CD4-positive, alpha-beta T cell treated with Interleukin-21 for 1 hour (primary cell): ENCODE measurements around the gene FABP3.
"Not testable (repeated sequence)": the region's sequence is repeated elsewhere in the genome, so short reads cannot be mapped to it uniquely, and the experiment has no call there.

Source experiments
- DNase-seq: peaks from one replicate; pipeline ENCODE4 v3.0.0-alpha.2; 2020

Gene FABP3

GRCh38 chr1:31397360-31398095, 24.7 kb upstream of the FABP3 start:
- DNase-seq: no peak

DNA sequence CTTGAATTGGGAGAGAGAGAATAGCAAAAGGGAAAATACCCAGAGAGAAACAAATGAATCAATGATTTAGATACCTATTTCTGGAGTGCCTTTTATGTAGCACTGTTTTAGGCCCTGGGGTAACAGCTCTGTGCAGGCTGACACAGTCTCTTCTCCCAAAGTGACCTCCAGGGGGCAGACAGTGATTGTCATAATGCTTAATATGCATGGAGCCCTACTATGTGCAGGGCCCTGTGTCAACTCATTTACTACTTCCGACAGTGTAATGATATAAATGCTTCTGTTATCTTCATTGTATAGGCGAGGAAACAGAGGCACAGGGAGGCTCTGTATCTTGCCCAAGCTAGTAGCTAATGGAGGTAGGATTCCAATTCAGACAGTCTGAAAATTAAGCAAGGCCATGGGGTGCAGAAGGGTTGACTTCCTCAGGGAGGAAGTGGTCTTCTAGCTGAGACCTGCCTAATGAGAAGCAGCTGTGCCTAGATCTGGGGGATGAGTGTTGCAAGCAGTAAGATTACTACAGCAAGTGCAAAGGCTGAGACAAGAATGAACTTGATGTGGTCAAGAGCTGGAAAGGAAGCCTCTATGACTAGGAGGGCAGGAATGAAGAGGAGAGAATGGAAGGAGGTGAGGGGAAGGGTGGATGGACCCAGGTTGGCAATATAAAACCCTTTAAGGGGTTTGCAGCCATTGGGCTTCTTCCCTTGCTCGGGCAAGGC, 23.9 kb upstream of the FABP3 start:
- no peak for DNase-seq

DNA sequence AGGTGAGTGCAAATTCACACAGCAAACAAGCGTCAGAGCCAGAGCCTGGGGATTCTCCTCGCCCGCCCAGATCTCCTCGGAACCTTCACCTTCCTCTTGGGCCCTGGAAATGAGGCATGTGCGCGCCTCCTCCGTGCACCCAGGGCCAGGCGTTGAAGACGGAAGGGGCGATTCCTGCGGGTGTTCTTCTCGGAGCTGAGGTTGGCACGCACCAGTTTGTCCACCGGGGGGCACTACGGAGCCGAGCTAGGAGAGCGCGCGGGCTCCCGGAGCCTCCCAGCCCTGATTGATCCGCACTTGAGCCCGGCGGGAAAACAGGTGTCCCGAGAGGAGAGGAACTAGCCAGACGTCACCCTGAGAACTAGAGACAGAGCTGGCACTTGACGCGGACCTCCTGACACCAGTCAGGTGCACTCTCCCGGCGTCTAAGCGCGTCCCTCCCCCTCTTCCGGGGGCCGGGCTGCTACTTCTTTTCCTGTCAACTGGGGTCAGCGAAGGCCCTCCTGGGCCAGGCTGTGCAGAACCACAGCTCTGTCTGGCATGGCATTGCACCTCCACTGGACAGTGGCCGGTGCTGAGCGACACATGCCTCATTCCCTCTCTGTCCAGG, 21.8 kb upstream of the FABP3 start:
- peak; percentile 70 for DNase-seq

DNA sequence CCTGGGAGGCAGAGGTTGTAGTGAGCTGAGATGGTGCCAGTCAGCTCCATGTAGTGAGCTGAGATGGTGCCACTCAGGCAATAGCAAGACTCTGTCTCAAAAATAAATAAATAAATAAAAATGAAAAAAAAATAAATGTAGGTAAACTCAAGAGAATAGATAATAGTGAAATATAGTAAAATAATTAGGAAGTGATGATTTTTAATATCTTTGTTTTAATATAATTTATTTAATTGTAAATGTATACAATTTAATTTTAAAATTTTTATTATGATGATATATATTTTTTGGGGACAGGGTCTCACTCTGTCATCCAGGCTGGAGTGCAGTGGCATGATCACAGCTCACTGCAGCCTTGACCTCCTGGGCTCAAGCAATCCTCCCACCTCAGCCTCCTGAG, 20.6 kb upstream of the FABP3 start:
- no peak for DNase-seq

GRCh38 chr1:31390071-31390470, 17.2 kb upstream of the FABP3 start:
- DNase-seq: no peak

GRCh38 chr1:31389616-31390015, 16.7 kb upstream of the FABP3 start:
- no peak for DNase-seq

DNA sequence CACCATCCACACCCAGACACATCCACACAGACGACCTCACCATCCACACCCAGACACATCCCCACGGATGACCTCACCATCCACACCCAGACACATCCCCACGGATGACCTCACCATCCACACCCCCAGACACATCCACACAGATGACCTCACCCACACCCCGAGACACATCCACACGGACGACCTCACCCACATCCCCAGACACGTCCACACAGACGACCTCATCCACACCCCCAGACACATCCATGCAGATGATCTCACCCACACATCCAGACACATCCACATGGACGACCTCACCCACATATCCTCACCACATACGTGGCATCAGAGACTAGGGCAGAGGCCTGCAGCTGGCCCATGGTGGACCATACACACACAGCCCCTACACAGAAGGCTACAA, 14.7 kb upstream of the FABP3 start:
- no peak for DNase-seq

GRCh38 chr1:31386576-31387243, 13.8 kb upstream of the FABP3 start:
- not testable (repeated sequence) for DNase-seq

DNA sequence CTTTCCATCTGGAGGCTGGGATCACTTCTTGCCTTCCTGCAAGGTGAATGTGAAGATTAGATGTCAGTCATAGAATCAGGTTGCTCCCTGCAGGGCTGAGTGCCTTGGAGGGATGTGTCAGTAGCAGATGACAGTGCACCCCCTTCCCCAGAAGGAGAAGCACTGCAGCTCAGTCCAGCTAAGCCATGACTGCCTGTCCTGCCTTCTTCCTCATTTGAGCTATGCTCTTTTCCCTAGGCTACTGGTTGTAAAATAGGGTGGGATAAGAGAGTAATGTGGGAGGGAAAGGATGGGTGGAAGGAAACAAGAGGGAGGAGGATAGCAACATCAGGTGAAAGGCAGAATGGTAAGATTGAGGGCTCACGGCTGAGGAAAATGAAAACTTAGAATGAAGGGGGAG, 11.1 kb upstream of the FABP3 start:
- no peak for DNase-seq

- no peak for DNase-seq
These were observed 9.6 kb upstream of the FABP3 start for GRCh38 chr1:31382379-31382989.

GRCh38 chr1:31381394-31382294, 8.8 kb upstream of the FABP3 start:
- DNase-seq: no peak

DNA sequence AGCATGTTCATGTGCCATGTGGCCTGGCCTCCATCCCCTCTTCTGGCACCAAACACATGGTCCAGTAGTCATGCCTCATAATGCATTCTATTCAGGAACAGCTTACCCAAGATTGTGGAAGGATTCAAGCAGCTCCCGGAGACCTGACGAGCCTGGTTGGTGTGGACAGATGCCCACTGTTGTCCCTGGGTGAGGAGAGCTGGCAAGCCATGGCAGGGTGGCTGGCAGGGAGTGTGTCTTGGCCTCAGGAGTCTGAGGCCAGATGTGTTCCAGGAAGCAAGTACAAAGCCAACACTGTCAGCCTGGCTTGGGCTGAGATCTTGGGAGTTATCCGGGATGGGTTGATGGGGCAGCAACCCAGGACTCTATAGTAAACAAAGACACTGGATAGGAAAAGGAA, 7.3 kb upstream of the FABP3 start:
- no peak for DNase-seq

DNA sequence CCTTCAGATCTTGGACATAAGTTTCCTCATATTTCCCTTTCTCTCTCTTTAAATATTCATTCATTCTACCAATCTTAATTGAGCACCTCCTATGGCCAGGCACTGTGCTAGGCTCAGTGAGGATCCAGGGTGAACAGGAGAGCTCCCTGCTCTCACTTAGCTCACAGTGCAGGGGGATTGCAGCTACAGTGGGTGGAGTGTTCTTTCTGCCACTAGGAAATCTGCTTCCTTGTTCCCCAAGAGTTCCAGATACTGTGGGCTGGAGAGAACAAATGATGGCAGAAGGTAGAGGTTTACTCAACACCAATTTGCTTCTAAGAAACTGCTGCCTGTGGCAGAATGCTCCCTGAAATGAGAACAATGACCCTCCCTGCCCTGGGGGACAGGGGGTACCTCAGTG, 5.1 kb upstream of the FABP3 start:
- DNase-seq: no peak

DNA sequence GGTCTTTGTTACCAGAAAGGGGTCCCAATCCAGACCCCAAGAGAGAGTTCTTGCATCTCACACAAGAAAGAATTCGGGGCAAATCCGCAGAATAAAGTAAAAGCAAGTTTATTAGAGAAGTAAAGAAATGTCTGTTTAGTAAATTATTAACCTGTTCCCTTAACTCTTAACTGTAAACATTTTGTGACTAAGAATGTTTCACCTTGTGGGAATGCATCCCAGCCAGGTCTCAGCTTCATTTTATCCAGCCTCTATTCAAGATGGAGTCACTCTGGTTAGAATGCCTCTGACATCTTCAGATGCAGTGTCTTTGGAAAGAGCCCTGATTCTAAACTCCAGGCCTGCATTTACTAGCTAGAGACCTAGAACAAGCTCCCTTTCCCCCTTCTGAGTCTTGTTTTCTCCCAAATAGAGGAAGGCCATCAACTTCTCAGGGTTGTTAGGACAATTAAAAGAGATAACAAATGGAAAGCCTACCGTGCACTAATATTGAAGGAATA, 4.5 kb upstream of the FABP3 start:
- no peak for DNase-seq

DNA sequence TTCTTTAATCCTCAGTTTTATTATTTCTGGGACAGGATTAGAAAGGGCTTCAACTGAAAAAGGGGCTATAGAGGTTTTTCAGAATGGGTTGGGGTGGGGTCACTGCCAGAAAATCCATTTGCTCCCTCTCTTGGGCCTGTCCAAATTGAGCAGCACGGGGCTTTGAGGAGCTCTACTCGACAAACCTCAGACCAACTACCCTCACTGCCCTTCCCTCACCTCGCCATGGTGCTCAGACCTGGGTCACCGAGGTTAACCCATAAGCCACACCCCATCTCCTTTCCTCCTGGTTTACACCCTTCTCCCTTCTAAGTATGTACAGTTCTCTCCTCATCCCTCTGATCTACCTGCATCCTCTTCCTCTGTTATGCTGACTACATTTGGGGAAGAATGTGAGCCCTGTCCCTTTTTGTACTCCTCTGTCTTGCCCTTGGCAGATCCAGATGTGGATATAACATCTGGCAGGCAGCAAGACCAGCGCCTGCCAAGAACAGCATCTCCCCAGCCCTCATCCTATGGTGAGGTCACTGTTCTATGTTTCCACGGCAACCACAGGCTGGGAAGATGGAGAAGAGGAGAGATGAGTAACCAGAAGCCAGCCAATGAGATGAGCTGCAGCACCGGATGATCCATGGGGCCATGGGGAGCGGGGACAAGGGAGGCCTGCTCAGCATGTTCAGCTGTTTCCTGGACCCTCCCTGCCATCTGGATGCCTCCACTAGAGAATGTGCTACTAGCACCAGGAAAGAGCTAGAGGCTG, 3.7 kb upstream of the FABP3 start:
- DNase-seq: no peak

DNA sequence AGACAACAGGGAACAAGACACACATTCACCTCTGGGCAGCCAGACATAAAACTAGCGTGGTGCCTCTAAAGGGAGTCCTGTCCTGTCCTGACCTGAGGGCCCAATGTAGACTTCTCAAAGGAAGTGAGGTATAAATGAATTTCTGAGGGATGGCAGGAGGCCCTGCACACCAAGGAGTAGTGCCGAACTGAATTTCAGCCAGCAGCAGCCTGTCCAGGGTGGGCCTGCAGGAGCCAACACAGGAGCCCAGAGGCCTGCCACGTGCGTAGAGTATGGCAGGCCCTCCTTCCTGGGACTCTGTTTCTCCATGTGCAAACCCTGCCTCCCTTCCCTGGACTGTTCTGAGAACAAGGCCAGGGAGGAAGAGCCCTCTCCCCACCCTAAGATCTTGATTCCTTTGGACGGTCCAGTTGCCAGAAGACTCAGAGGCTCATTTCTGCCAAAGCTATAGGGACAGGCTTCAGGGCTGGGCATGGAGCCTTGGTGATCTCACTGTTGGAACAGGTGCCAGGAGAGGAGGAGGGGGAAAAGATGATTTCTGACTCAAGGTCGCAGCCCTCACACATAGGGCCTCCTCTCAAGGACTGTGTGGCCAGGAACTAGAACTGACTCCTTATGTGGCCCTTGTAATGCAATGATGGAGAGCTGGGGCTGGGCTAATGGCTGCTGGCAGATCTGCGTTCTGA, 1.8 kb upstream of the FABP3 start:
- no peak for DNase-seq

DNA sequence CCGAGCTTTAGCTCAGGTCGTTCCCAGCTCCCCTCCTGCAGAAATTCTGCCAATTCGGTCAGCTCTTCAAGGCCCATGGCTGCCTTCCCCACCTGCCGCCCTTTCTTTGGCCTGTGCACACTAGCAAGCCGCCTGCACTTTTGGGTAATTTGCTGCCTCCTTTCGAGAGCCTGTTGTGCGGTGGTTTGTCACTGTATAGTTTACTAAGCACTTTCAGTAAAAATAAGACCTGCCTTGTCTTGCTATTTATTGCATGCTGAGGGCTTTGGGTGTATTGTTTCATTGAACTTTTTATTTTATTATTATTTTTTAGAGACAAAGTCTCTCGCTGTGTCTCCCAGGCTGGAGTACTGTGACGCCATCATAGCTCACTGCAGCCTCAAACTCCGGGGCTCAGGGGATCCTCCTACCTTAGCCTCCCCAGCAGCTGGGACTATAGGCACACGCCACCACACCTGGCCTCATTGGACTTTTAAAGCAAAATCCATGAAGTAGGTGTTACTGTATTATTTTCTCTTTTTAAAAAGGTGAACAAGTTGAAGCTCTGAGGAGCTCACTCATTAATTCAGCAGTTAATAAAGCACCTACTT, 1.1 kb upstream of the FABP3 start:
- DNase-seq: no peak

DNA sequence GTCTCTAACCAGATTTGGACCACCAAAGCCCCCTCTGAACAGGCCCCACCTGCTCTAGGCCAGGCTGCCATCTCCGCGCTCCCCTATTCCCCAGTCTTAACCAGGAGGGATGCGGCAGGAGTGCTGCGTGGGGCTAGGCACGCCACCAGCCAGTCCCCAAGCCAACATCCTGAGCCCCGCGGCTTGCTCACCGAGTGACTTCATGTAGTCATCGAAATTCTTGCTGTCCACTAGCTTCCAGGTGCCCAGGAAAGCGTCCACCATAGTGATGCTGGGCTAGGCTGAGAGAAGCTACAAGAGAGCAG, 173 bp downstream of the FABP3 start:
- no peak for DNase-seq

DNA sequence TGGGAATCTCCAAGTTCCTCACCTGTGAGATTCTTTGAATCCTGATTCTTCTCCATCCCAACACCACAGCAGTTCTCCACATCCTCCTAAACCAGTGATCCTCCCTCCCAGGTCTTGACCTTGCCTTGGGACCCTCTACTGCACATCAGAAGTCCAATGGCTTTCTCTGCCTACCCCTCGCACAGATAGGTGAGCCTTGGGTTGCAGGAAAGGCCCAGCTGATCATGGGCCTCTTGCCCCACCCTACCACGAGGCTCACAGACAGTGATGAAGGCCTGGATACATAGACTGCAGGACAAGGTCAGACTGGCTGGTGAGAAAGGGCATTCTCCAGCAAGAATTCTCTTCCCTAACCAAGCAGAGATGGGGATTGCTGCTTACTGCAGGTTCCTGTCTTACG, 825 bp downstream of the FABP3 start:
- DNase-seq: no peak
